ENCODE measurements around the gene UNC79. TPM values are rescaled to one million over a fixed set of nuclear protein-coding genes. Genes with fewer than 3 reads are reported as not detected.
"Not testable (repeated sequence)": the region's sequence is repeated elsewhere in the genome, so short reads cannot be mapped to it uniquely, and the experiment has no call there.

The UNC79 gene
- total RNA-seq, 2 donors from 2014 or later: 0.05 to 0.09 TPM

DNA sequence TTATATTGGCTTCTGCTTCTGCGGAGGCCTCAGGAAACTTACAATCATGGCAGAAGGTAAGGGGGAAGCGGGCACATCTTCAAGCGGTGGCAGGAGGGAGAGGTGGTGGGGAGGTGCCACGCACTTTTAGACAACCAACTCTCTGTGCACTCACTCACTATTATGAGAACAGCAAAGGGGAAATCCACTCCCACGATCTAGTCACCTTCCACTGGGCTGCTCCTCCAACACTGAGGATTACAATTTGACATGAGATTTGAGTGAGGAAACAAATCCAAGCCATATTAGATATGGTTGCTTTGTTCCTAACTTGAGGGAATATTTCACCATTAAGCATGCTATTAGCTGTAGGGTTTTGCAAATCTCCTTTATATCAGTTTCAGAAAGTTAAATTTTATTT is 80.3 kb downstream of the UNC79 start:
- DNase-seq: no peak
- Mint-ChIP-seq H3K36me3 (ENCODE audit: insufficient read depth in 2 of 2) (no peaks in the 10 kb centered on the region), H3K4me1 (ENCODE audit: low read depth) (no peaks in the 10 kb centered on the region), H3K4me3 (no peak overlapping the region), H3K27me3 (ENCODE audit: low read depth) (peaks cover 19% of the 10 kb centered on the region), H3K9me3 (no peaks in the 10 kb centered on the region), H3K27ac (no peak overlapping the region)
- no peak for ATAC-seq (replicated peaks in 1 of 2)

GRCh38 chr14:93520053-93520607 is 89.4 kb downstream of the UNC79 start:
- H3K36me3 Mint-ChIP-seq (ENCODE audit: insufficient read depth in 2 of 2): peaks cover 10 to 24% of the 10 kb centered on the region in 2 donors
- no peaks in the 10 kb centered on the region for H3K4me1 Mint-ChIP-seq (ENCODE audit: low read depth)
- DNase-seq: no peak
- H3K4me3 Mint-ChIP-seq: no peak overlapping the region
- no peak for ATAC-seq (replicated peaks in 1 of 2)
- H3K9me3 Mint-ChIP-seq: peaks cover 17 to 20% of the 10 kb centered on the region in 2 donors
- peaks cover 12% of the 10 kb centered on the region for H3K27me3 Mint-ChIP-seq (ENCODE audit: low read depth)
- no peak overlapping the region for H3K27ac Mint-ChIP-seq

GRCh38 chr14:93522221-93522620 is 91.5 kb downstream of the UNC79 start:
- peaks cover 8% of the 10 kb centered on the region for H3K27me3 Mint-ChIP-seq (ENCODE audit: low read depth)
- H3K4me3 Mint-ChIP-seq: no peak overlapping the region
- peaks cover 10 to 24% of the 10 kb centered on the region in 2 donors for H3K36me3 Mint-ChIP-seq (ENCODE audit: insufficient read depth in 2 of 2)
- H3K4me1 Mint-ChIP-seq (ENCODE audit: low read depth): no peaks in the 10 kb centered on the region
- DNase-seq (no peak), ATAC-seq (replicated peaks in 1 of 2) (no peak)
- peaks cover 17 to 20% of the 10 kb centered on the region in 2 donors for H3K9me3 Mint-ChIP-seq
- no peak overlapping the region for H3K27ac Mint-ChIP-seq

DNA sequence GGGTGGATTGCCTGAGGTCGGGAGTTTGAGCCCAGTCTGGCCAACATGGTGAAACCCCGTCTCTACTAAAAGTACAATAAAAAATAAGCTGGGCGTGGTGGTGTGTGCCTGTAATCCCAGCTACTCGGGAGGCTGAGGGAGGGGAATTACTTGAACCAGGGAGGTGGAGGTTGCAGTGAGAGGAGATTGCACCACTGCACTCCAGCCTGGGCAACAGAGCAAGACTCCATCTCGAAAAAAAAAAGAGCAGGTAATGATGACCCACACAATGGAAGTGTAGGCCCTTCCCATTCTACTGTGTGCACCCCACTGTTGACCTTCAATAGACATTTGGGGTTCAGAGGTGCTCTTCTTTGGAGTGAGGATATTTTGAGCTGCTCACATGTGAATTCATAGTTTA is 94.5 kb downstream of the UNC79 start:
- H3K36me3 Mint-ChIP-seq (ENCODE audit: insufficient read depth in 2 of 2): peaks cover 9 to 13% of the 10 kb centered on the region in 2 donors
- not testable (repeated sequence) for H3K27ac Mint-ChIP-seq; H3K27me3 Mint-ChIP-seq (ENCODE audit: low read depth); DNase-seq; ATAC-seq (replicated peaks in 1 of 2); H3K4me1 Mint-ChIP-seq (ENCODE audit: low read depth); H3K4me3 Mint-ChIP-seq
- peaks cover 14% of the 10 kb centered on the region in 2 donors for H3K9me3 Mint-ChIP-seq

GRCh38 chr14:93525696-93526451 is 95.1 kb downstream of the UNC79 start:
- Mint-ChIP-seq H3K27me3 (ENCODE audit: low read depth) (peaks cover 10% of the 10 kb centered on the region), H3K36me3 (ENCODE audit: insufficient read depth in 2 of 2) (peaks cover 6 to 7% of the 10 kb centered on the region in 2 donors), H3K4me3 (no peak overlapping the region), H3K4me1 (ENCODE audit: low read depth) (no peaks in the 10 kb centered on the region), H3K9me3 (peaks cover 7 to 8% of the 10 kb centered on the region in 2 donors), H3K27ac (no peak overlapping the region)
- DNase-seq (no peak), ATAC-seq (replicated peaks in 1 of 2) (no peak)

DNA sequence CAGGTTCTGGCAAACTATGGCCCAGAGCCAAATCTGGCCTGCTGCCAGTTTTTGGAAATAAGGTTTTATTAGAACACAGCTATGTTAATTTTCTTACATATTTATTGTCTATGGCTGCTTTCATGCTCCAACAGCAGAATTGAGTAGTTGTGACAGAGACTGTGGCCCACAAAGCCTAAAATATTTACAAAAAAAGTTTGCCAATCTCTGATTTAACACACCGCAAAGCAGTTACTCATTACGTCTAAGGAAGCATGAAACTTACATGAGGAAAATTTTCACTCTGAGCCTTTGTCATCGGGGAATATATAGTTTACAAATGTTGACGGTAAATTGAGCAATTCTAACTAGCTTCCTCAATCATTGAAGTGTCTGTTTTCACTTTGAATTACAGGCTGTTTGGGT is 96.5 kb downstream of the UNC79 start:
- Mint-ChIP-seq H3K4me3 (no peak overlapping the region), H3K4me1 (ENCODE audit: low read depth) (no peaks in the 10 kb centered on the region), H3K9me3 (no peaks in the 10 kb centered on the region), H3K36me3 (ENCODE audit: insufficient read depth in 2 of 2) (no peaks in the 10 kb centered on the region), H3K27me3 (ENCODE audit: low read depth) (peaks cover 17% of the 10 kb centered on the region), H3K27ac (no peak overlapping the region)
- ATAC-seq (replicated peaks in 1 of 2): no peak
- no peak for DNase-seq

DNA sequence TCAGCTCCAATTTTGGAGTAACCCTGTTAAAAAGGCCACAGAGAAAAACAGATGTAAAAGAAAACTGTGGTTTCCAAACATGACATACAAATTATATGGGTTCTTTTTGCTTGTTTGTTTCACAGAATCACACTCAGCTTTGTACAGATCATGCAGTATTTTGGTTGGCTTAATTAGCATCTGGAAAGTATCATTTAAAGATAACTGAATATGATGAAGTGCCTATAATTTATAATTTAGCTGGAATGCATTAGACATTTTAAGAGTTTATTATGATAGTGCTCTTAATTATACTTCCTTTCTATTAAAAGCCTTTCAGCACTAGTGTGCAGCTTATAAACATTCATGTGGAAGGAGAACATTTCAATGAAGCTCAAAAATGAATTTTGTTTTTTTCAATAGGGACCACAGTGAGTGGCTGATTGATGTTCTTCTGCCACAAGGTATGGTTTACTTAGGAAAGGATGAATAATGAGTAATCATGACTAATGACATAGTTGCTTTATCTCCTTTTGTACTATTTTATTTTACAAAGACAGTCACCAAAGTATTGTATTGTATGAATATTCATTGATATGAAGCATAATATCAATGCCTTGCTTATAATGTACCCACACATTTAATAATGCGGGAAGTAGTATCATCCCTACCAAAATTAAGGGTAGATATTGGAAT is 98.3 kb downstream of the UNC79 start:
- ATAC-seq (replicated peaks in 1 of 2) (no peak), DNase-seq (no peak)
- Mint-ChIP-seq H3K4me1 (ENCODE audit: low read depth) (no peaks in the 10 kb centered on the region), H3K27me3 (ENCODE audit: low read depth) (peaks cover 22% of the 10 kb centered on the region), H3K27ac (no peak overlapping the region), H3K36me3 (ENCODE audit: insufficient read depth in 2 of 2) (no peaks in the 10 kb centered on the region), H3K9me3 (no peaks in the 10 kb centered on the region), H3K4me3 (no peak overlapping the region)

DNA sequence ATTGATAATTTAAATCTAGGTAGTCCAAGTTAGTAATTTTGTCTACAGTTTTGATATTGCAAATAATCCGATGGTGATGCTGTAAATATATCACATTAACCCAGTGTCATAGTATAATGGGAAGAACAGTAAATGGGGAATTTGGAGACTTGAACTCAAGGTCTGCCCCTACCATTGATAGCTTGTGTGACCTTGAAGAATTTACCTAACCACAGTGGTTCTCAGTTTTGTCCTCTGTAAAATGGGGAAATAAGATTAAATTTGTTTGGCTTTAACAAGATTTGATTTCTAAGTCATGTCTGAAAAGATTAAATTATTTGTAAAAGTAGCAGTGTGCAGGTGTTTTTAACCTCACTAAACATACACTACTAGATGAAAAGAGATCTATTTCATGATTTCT is 100.9 kb downstream of the UNC79 start:
- Mint-ChIP-seq H3K36me3 (ENCODE audit: insufficient read depth in 2 of 2) (no peaks in the 10 kb centered on the region), H3K4me3 (no peak overlapping the region), H3K27me3 (ENCODE audit: low read depth) (peaks cover 22% of the 10 kb centered on the region), H3K4me1 (ENCODE audit: low read depth) (no peaks in the 10 kb centered on the region), H3K27ac (no peak overlapping the region), H3K9me3 (no peaks in the 10 kb centered on the region)
- DNase-seq (no peak), ATAC-seq (replicated peaks in 1 of 2) (no peak)

DNA sequence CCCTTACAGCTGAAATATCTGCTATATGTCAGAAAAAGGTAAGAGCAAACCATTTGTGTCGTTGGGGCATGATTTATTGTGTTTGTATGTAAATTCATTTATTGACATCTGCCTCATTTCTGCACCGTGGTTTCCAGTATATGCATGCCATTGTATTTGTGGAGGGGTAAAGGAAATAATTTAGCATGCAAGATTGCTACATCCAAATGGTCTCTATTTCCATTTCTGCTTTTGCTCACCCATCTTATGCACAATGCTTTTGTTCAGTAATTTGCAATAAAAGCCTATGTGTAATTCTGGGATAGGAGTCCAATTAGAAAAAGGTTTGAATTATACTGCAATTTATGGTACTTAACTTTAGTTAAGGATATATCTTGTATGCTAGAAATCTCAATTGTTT is 101.8 kb downstream of the UNC79 start:
- no peak overlapping the region for H3K27ac Mint-ChIP-seq
- peaks cover 28% of the 10 kb centered on the region for H3K27me3 Mint-ChIP-seq (ENCODE audit: low read depth)
- H3K9me3 Mint-ChIP-seq: no peaks in the 10 kb centered on the region
- DNase-seq (no peak), ATAC-seq (replicated peaks in 1 of 2) (no peak)
- H3K4me1 Mint-ChIP-seq (ENCODE audit: low read depth): no peaks in the 10 kb centered on the region
- H3K4me3 Mint-ChIP-seq: no peak overlapping the region
- H3K36me3 Mint-ChIP-seq (ENCODE audit: insufficient read depth in 2 of 2): no peaks in the 10 kb centered on the region

- H3K27ac Mint-ChIP-seq: no peak overlapping the region
These were observed 102.7 kb downstream of the UNC79 start for GRCh38 chr14:93533437-93533836.

DNA sequence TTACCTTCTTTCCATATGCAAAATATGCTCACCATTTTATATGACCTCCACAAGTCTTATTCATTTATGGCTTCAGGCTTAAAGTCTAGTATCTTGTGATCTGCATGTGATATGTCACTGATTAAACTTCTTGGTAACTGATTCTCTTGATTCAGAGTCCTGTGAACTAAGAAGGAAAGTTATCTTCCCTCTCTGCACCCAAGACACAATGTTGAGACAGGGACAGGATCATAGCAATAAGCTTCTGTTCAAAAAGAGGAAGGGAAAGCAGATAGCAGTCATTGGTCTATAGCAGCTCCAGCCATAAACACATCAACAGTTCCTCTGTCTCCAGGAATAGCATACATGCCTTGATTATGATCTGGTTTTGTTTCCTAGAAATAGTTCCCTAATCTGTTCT is 103.1 kb downstream of the UNC79 start:
- no peaks in the 10 kb centered on the region for H3K9me3 Mint-ChIP-seq
- ATAC-seq (replicated peaks in 1 of 2) (no peak), DNase-seq (no peak)
- H3K4me1 Mint-ChIP-seq (ENCODE audit: low read depth): no peaks in the 10 kb centered on the region
- H3K36me3 Mint-ChIP-seq (ENCODE audit: insufficient read depth in 2 of 2): no peaks in the 10 kb centered on the region
- H3K27me3 Mint-ChIP-seq (ENCODE audit: low read depth): peaks cover 31% of the 10 kb centered on the region
- H3K4me3 Mint-ChIP-seq: no peak overlapping the region
- H3K27ac Mint-ChIP-seq: no peak overlapping the region

More at GRCh38 chr14:93533437-93533836, 102.7 kb downstream of the UNC79 start:
- DNase-seq (no peak), ATAC-seq (replicated peaks in 1 of 2) (no peak)
- H3K27me3 Mint-ChIP-seq (ENCODE audit: low read depth): peaks cover 31% of the 10 kb centered on the region
- no peak overlapping the region for H3K4me3 Mint-ChIP-seq
- no peaks in the 10 kb centered on the region for H3K9me3 Mint-ChIP-seq
- H3K36me3 Mint-ChIP-seq (ENCODE audit: insufficient read depth in 2 of 2): no peaks in the 10 kb centered on the region
- H3K4me1 Mint-ChIP-seq (ENCODE audit: low read depth): no peaks in the 10 kb centered on the region

DNA sequence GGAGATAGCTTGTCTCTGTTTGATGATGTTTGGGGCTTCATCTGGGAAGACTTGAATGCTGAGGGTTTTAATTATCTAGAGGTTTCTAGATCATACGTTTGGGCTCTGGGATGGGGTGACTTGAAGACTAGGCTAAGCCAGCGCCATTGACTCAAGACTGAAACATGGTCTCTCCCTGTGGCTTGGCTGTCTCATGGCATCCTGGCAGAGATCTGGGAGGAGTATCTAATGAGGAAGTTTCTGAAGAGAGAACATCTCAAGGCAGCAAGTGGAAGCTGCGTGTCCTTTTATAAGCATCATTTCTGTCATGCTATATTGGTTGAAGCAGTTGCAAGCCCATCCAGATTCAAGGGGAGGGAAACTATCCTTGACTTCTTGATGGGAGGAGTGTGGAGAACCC is 104.8 kb downstream of the UNC79 start:
- ATAC-seq (replicated peaks in 1 of 2) (no peak), DNase-seq (no peak)
- H3K27me3 Mint-ChIP-seq (ENCODE audit: low read depth): peaks cover 21% of the 10 kb centered on the region
- H3K36me3 Mint-ChIP-seq (ENCODE audit: insufficient read depth in 2 of 2): no peaks in the 10 kb centered on the region
- H3K9me3 Mint-ChIP-seq: no peaks in the 10 kb centered on the region
- H3K4me1 Mint-ChIP-seq (ENCODE audit: low read depth): no peaks in the 10 kb centered on the region
- H3K4me3 Mint-ChIP-seq: no peak overlapping the region
- no peak overlapping the region for H3K27ac Mint-ChIP-seq

DNA sequence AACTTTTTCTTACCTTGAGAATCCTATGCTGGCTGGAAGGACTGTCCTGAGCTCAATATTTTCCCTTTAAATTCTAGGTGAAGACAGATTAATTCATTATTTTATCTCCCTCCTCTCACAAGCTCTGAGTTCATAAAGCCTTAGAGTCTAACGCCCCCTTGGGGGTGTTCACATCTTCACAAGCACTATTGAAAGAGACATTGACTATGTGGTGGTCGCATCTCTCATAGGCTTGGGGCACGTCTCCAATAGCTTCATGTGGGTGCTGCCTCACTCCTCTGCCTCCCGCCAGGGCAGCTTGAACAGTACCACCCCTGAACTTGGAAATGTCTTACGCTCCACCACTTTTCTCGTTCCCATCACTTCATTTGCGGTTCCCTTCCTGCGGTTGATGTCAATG is 106.2 kb downstream of the UNC79 start:
- Mint-ChIP-seq H3K27me3 (ENCODE audit: low read depth) (peaks cover 25% of the 10 kb centered on the region), H3K9me3 (no peaks in the 10 kb centered on the region), H3K27ac (no peak overlapping the region), H3K4me1 (ENCODE audit: low read depth) (no peaks in the 10 kb centered on the region), H3K4me3 (no peak overlapping the region), H3K36me3 (ENCODE audit: insufficient read depth in 2 of 2) (no peaks in the 10 kb centered on the region)
- ATAC-seq (replicated peaks in 1 of 2): no peak
- DNase-seq: no peak

All from activated T-cell treated with anti-CD3 and anti-CD28 coated beads, Interleukin-2, amount 50 U/mL, for 72 hours (primary cell).